NCI-H1092 (cell line): ENCODE measurements around the gene PSKH1.
"Not testable (repeated sequence)": the region's sequence is repeated elsewhere in the genome, so short reads cannot be mapped to it uniquely, and the experiment has no call there.

Experiments
- DNase-seq: peaks from one replicate; lab custom pipeline; 2025; lab: John Stamatoyannopoulos, UW

PSKH1 gene

DNA sequence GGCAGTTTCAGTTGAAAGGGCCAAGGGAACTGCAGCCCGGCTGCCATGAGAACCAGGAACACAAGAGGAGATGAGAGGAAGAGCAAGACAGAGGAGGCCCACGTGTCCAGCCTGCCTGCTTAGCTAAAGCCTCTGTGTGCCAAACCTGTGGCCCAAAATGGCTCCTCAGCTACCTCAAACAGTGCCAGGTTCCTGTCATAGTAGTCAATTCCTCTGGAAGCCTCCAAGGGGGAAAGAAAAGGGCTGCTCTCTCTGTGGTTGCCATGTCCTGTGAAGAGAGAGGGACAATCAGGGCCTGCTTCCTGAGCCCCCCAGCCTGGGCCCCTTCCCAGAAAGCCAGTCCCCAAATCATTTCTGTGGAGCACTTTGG lies 70.2 kb downstream of the PSKH1 start:
- no peak for DNase-seq

DNA sequence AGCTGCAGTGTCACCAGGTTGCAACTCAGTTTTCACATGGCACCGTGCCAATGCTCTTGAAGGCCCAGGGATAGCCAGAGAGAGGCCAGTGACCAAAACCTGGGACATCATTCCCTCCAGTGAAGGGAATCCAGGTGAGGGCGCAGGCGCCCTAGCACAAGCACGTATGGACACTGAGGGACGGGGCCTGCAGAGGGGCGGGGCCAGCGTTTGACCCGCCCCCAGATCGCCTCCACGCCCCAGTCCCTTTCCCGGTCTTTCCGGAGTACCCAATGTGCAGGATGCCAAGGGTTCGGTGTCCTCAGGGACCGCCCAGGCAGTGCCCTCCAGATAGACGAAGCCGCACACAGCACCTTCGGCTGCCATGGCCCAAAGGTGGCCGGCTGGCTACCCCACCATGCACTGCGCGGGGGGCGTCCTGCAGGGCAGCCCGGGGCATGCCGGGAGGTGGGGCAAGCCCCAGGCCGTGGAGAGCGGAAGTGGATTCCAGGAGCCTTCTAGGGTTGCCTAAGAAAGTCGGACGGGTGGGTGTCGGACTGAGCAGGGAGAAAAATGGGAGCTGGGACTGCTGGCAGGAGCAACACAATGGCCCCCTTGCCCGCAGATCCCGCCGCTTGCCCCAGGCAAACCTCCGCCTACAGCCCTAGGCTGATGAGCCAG lies 70.7 kb downstream of the PSKH1 start:
- DNase-seq, result no peak

DNA sequence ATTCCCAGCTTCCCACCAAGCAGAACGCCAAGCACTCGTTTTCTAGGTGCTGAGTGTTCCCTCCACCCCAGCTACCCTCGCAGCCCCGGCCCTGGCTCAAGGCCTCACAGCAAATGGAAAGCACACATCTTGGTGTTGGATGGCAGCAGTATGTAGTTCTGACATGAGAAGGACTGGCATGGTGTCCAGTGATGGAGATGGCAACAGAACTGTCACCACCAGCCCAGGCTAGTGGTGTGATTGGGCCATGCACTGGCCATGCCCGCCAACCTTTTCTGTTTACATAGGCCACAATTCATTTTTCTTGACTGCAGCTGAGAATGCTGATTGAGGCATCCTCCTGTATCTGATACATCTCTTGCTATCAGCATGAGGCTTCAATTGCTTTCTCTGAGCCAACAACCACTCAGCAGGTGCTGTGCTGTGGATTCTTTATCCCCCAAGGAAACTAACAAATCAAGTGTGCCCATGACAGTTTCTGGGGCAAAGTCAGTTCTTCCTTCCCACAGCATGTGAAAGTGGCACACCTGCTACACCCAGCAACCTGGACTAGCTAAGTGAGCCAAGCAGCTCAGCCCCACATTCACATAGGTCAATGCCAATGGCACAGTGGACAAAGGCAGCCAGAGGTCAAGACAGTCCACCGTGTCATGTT lies 71.5 kb downstream of the PSKH1 start:
- no peak for DNase-seq

DNA sequence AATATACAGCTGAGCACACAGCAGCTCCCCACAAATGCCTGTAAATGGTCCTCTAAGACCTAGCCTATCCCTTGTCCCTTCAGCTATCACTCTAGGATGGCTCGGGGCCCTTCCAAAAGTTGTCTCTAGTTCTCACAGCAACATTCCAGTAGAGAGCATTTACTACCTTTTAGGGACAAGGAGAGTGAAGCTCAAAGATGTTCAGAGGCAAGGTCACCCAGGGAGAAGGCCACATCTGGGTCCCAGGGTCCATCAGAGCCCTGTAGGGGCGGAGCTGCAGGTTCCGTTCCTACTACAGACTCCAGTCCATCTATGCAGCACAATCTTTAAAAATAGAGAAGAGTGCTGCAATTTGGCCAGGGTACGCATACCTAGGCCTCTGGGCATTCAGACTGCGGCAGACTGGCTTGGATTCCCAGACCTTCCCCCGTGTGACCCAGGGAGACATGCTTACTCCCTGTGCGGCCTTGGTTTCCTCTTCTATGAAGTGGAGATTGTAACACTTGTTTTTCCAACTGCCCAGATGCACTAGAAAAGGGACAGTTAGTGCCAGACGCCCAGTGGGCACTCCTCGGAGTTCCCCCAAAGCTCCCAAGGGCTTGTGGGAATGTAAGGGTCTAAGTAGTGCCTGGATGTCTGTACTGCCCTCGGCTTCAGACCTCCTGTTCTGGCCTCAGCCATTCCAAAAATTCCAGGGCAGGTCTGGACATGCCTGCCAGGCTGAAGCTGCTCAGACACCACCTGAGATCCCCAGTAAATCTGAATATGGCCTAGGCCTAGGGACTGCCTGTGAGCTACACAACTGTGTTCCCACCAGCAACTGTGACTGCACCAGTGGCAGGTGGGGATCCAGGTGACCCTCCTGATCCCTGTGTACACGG lies 72.9 kb downstream of the PSKH1 start:
- DNase-seq, result no peak

DNA sequence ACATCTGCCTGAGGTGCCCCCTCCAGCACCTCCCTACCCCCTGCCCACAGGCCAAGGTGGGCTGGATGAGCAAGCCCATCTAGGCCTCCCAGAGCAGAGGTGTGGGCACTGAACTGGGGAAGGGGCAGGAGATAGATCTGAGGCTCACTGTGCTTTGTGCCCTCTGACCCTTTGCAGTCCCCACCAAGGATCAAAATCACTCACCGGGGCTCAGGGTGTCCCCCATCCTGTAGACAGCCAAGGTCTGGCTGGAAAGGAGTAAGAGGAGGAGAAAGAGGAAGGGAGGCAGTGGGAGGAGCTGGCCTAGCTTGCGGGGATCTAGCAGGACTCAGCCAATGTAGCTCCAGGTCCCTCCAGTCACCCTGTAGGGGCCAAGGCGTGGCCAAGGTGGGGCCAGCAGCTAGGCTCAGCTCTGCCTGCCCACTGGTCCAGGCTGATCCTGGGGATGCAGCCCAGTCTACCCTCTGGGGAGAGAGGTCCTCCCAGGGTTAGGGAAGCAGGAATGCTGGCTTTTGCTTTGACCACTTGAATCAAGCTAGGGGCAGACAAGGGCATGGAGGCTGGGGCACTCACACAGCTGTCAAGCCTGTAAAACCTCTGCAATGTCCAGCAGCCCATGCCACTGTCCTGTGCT lies 73.6 kb downstream of the PSKH1 start:
- DNase-seq, result no peak

DNA sequence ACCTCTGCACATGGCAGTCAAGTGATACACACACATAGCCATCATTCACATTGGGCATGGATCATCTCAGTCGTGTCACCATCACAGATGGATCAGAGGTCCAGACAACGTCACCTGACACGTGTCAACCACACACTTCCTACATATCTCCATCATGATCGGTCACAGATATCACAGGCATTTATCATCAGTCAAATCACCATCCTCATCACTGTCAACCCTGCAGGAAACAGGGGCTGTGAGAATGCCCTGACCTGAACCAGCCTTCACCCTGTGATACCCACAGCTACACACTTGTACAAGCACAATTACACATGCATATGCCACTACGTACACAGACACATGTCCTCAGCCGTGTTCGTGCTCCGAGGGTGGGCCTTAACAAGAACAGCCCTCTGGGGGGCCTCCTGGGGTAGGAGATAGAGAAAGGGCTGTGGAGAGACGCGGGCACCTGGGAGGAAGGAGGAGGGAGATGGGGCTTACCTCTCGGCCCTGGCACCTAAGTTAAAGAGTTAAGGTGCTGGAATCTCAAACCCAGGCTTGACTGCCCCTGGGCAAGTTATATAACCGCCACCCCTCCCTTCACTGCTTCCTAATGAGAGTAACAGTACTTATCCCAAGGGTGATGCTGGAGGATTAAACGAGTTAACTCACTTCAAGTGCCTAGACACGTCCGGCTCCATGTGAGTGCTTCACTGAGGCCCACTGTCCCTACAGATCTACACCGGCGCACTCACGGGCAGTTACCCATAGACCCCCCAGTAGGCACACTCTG lies 74.3 kb downstream of the PSKH1 start:
- no peak for DNase-seq

DNA sequence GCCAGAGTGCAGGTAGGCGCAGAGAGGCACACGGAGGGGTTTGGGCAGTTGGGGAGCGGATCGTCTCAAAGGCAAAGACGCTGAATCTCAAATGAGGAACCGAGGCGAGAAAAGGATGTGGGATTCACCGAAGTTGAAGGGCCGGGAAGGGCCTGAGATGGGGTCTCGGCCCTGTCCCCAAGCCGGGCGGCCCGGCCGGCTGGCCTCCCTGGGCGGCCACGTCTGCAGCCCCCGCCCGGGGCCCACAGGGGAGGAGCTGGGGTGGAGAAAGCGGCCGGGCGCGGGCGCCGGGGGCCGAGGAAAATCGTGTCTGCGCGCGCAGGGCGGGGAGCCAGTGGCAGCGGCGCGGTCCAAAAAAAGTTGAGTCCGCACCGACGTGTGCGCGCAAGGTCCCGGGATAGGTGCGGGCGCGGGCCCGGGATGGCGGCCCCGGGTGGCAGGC lies 74.9 kb downstream of the PSKH1 start:
- no peak for DNase-seq

DNA sequence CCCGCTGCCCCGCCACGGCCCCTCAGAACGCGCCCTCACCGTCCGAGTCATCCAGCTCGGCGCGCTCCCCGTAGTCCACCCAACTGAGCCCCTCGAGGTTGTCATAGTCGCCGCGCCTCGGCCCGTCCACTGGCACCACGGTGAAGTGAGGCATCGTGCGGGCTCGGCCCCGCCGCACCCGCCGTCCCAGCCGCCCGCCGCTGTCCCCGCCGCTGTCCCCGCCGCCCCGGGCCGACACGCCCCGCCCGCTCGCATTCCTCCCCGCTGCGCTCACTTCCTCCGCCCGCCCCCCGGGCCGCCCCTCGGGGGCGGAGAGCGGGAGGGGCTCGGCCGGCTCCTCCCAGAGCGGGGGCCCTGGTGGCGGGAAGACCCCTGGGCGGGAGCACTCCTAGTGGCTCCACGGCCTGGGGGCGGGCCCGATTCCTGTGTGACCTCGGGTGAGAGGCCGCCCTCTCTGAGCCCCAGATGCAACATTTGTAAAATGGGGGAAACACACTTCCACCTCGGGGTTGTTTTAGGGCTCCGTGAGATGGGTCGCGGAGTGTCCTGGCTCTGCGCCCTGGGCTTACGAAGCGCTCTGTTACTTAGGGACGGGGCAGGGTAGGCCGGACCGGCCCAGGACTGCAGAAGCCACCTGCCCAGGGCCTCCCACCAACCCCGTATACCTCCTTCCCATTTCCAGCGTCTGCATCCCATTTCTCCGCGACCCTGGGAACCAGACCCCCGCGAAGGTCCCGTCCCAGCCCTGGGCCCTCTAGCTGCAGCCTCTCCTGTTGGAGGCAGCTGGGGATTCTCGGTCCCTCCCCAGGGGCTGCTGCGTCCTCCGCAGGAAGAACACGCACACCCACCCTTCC lies 75.6 kb downstream of the PSKH1 start, which contains the start of gene SLC12A4:
Gene SLC12A4, minus strand, starts transcription at position 238 of the 854 bp plus-strand sequence. Its CDS starts 84 bp downstream, at position 154.
- DNase-seq, result no peak

DNA sequence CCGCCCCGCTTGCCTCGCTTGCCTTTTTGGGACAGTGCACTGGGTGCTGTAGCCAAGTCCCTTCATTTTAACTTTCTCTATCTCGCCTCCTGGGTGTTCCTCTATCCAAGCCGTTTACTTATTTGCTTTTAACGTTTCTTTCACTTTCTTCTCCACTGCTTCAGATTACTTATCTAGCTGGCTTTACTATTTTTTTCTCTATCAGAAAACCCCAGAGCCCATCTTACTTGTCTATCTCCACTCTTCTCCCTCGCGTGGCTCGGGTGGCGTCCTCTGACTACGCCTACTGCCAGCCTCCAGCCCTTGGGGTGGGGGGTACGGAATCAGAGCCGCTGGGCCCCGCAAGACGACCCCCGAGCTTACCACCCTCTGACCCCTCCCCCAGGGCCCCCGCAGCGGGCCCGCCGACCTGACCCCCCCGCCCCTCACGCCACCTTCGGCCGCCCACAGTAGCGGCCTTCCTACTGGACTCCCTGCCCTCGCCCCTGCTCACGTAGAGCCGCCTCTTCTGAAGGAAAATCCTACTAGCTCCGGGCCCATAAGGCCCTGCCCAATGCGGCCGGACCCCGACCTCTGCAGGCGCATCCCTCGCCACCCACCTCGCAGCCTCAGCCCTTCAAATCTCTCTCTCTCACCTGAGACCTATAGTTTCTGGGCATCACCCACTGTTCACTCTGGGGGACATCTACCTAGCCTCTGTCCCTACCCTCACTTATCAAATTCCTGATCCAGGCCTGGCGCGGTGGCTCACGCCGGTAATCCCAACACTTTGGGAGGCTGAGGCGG lies 76.4 kb downstream of the PSKH1 start:
- DNase-seq, result no peak

DNA sequence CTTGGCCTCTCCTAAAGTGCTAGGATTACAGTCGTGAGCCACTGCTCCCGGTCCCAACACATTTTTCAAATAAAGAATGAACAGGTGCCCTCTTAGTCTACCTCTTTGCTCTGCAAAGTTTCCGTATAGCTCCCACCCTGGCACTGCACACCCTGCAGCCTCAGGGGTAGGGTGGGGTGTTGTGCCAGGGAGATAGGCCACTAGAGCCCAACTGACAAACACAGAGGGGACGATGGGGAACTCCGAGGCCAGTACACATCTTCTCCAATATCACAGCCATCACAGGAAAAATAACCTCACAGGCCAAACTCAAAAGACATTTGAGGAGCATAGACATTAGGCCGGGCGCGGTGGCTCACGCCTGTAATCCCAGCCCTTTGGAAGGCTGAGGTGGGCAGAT lies 78.1 kb downstream of the PSKH1 start:
- DNase-seq, result no peak

DNA sequence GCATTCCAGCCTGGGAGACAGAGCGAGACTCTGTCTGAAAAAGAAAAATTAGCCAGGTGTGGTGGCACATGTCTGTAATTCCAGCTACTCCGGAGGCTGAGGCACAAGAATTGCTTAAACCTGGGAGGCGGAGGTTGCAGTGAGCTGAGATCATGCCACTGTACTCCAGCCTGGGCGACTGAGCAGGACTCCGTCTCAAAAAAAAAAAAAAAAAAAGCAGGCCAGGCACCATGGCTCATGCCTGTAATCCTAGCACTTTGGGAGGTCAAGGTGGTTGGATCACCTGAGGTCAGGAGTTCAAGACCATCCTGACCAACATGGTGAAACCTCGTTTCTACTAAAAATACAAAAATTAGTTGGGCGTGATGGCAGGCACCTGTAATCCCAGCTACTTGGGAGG lies 79.2 kb downstream of the PSKH1 start:
- not testable (repeated sequence) for DNase-seq

DNA sequence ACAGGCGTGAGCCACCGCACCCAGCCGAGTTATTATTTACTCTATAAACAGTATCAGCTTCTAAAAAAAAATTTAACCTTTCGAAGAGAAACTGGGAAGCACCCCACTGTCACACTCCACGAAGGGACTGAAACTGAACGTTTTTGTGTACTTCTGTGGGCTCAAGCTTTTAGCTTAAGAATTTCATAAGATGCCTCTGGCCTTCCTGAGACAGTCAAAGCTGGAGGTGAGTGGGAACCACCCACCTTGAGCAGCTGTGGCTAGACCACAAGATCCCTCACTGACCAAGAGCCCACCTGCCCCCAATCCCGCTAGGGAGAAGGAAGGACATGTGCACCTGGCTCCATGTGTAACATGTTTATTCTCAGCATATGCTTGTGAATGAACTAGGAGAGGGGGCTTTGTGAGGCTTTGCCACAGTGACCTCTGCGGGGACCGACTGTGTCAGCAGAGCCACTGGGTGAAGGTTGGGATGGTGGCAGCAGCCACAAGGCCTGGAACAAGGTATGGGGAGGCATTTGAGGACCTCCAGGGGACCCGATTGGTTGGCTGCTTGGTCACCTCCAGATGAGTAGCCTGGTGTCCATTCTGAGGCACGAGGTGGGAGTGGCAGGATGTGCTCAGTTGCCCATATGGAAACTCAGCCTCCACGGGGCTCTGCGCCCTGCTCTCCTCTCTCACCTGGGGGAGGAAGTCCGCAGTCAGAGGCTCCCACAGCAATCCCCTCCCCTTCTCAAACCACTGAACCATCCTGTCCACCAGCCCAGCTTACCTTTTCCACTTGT lies 82.5 kb downstream of the PSKH1 start:
- no peak for DNase-seq

DNA sequence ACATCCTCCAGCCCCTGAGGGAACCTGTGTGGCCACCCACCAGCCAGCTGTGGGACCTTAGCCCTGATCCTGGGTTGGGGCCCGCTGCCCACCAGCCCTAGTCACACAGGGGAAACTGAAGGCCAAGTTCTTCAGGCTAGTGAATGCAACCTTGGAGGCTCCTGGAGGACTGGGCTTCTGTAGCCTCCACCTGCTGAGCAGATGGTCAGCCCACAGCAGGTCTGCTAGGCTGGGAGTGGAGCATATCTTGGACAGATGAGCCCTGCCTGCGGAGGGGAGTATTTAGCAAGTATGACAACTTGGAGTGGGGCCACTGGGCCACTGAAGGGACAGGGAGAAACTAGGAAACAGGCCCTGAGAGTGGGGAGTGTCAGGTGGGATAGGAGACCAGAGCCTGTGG lies 83.2 kb downstream of the PSKH1 start:
- no peak for DNase-seq

DNA sequence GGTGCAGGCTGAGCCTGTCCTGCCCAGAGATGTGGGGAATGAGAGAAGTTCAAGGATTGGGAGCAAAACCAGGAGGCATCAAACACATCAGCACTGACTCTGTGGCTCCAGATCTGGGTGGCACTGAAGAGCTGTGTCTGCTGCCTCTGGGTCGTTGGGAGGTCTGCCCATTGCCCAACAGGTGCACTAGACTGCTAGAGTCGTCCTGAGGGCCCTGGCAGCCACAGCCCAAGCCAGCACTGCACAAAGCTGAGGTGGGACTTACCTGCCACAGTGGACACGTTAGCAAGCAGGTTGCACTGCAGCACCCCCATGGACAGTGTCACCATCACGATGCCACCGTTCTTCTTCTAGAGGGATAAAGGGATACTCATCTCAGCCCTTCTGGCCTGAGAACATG lies 84.0 kb downstream of the PSKH1 start:
- DNase-seq, result no peak

DNA sequence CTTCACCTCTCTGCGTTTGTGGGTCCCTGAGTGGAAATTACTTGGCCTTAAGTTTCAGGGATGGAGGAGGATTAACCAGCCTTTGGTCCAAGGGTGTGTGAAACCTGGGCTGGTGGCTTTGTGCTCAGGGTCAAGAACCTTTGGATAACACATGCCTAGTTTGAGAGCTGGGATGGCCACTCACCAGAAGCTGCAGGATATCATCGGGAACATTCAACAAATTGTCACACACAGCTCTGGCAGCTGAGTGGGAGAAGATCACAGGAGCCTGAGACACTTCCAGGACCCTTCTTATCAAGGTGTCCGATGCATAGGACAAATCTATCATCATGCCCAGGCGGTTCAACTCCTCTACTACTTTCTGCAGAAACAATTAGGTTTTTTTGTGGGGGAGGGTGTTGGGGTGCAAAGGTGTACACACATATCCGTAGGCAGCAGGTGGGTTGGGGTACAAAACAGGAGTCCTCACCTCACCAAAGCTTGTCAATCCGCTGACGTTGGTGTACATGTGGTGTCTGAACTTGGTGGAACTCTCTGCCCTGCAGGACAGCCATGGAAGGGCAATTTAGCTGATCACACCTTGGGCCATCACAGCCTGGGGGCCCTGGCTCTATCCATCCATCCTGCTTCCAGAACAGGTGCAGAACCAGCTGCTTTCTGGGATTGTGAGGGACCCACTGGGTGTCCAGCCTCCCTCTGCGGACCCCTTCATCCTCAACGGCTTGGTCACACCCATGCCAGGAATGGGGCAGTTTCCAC lies 84.6 kb downstream of the PSKH1 start:
- no peak for DNase-seq
